H9 (cell line): ENCODE data around the gene MTARC2. TPM values are rescaled to one million over a fixed set of nuclear protein-coding genes. Genes with fewer than 3 reads are reported as not detected.

Experiments used
- DNase-seq: peaks from one replicate; pipeline ENCODE4 v3.0.0-alpha.2; 2017
- H2AFZ ChIP-seq: one replicate; pipeline ENCODE4 v1.6.1; 2013; ENCODE audit warnings: mild to moderate bottlenecking, low read length, control low read depth, moderate library complexity
- H2AK5ac ChIP-seq: 2 replicates; pipeline ENCODE4 v1.6.1; 2013; ENCODE audit warnings: low read length, control low read depth, mixed read lengths; ENCODE audit not compliant: insufficient read length
- H2BK120ac ChIP-seq: one replicate; pipeline ENCODE4 v1.6.1; 2013; ENCODE audit warnings: low read depth, mild to moderate bottlenecking, low read length, control low read depth, inconsistent platforms; ENCODE audit not compliant: poor library complexity, severe bottlenecking
- H2BK12ac ChIP-seq: 2 replicates; pipeline ENCODE4 v1.6.1; 2013; ENCODE audit warnings: low read length, control low read depth, mixed read lengths, low read depth; ENCODE audit not compliant: insufficient read length
- H2BK15ac ChIP-seq: 2 replicates; pipeline ENCODE4 v1.6.1; 2013; ENCODE audit warnings: low read depth, low read length, control low read depth
- H2BK20ac ChIP-seq: one replicate; pipeline ENCODE4 v1.6.1; 2013; ENCODE audit warnings: low read depth, mild to moderate bottlenecking, low read length, control low read depth, inconsistent platforms; ENCODE audit not compliant: poor library complexity, severe bottlenecking
- H2BK5ac ChIP-seq: 2 replicates; pipeline ENCODE4 v1.6.1; 2013; ENCODE audit warnings: low read length, control low read depth, mixed read lengths; ENCODE audit not compliant: insufficient read length
- H3K14ac ChIP-seq: 2 replicates; pipeline ENCODE4 v1.6.1; 2013; ENCODE audit warnings: low read length, control low read depth; ENCODE audit not compliant: insufficient read depth
- H3K18ac ChIP-seq: 2 replicates; pipeline ENCODE4 v1.6.1; 2013; ENCODE audit warnings: low read depth, mild to moderate bottlenecking, mixed read lengths, low read length, control low read depth; ENCODE audit not compliant: insufficient read length
- H3K23ac ChIP-seq: 2 replicates; pipeline ENCODE4 v1.6.1; 2013; ENCODE audit warnings: low read length, control low read depth, mixed read lengths, low read depth; ENCODE audit not compliant: insufficient read length
- H3K23me2 ChIP-seq: 2 replicates; pipeline ENCODE4 v1.6.1; 2013; ENCODE audit warnings: low read depth, mild to moderate bottlenecking, mixed read lengths, low read length, control low read depth; ENCODE audit not compliant: insufficient read length, poor library complexity, severe bottlenecking
- H3K27ac ChIP-seq: 2 replicates; pipeline ENCODE4 v1.5.1; 2013; ENCODE audit warnings: low read length, control low read depth, mixed read lengths, low read depth; ENCODE audit not compliant: insufficient read length
- H3K27me3 ChIP-seq: 2 replicates; pipeline ENCODE4 v1.6.1; 2013; ENCODE audit warnings: low read length, control low read depth, inconsistent platforms; ENCODE audit not compliant: insufficient read depth
- H3K4ac ChIP-seq: 2 replicates; pipeline ENCODE4 v1.6.1; 2013; ENCODE audit warnings: low read depth, mild to moderate bottlenecking, control low read depth, inconsistent platforms, low read length, moderate library complexity
- H3K4me1 ChIP-seq: 2 replicates; pipeline ENCODE4 v1.6.1; 2013; ENCODE audit warnings: low read length, control low read depth, inconsistent platforms; ENCODE audit not compliant: insufficient read depth
- H3K4me2 ChIP-seq: 2 replicates; pipeline ENCODE4 v1.6.1; 2013; ENCODE audit warnings: low read length, control low read depth, mixed read lengths; ENCODE audit not compliant: insufficient read length, insufficient read depth
- H3K56ac ChIP-seq: 2 replicates; pipeline ENCODE4 v1.6.1; 2013; ENCODE audit warnings: low read depth, mild to moderate bottlenecking, mixed read lengths, low read length, control low read depth; ENCODE audit not compliant: insufficient read length
- H3K79me1 ChIP-seq: 2 replicates; pipeline ENCODE4 v1.6.1; 2013; ENCODE audit warnings: low read depth, mild to moderate bottlenecking, moderate library complexity, low read length, control low read depth, inconsistent platforms; ENCODE audit not compliant: insufficient read depth, poor library complexity, severe bottlenecking
- H3K79me2 ChIP-seq: 2 replicates; pipeline ENCODE4 v1.6.1; 2013; ENCODE audit warnings: low read length, control low read depth, inconsistent platforms; ENCODE audit not compliant: insufficient read depth
- H3K9ac ChIP-seq: 2 replicates; pipeline ENCODE4 v1.6.1; 2013; ENCODE audit warnings: low read length, control low read depth, mixed read lengths; ENCODE audit not compliant: insufficient read length; ENCODE audit errors: extremely low read depth
- H3K9me3 ChIP-seq: one replicate; pipeline ENCODE4 v1.6.1; 2013; ENCODE audit warnings: low read depth, low read length, inconsistent platforms; ENCODE audit not compliant: control insufficient read depth
- H3T11ph ChIP-seq: one replicate; pipeline ENCODE4 v1.6.1; 2013; ENCODE audit warnings: mild to moderate bottlenecking, low read length, control low read depth, inconsistent platforms
- H4K20me1 ChIP-seq: one replicate; pipeline ENCODE4 v1.6.1; 2013; ENCODE audit not compliant: control insufficient read depth, insufficient read length, insufficient read depth
- H4K5ac ChIP-seq: 2 replicates; pipeline ENCODE4 v1.6.1; 2013; ENCODE audit warnings: low read depth, mild to moderate bottlenecking, mixed read lengths, low read length, control low read depth; ENCODE audit not compliant: insufficient read length
- H4K8ac ChIP-seq: replicated peaks from 2 replicates; pipeline ENCODE4 v1.6.1; 2013; ENCODE audit warnings: low read length, control low read depth, mixed read lengths, low read depth; ENCODE audit not compliant: insufficient read length
- H4K91ac ChIP-seq: 2 replicates; pipeline ENCODE4 v1.6.1; 2013; ENCODE audit warnings: low read depth, mild to moderate bottlenecking, moderate library complexity, mixed read lengths, low read length, control low read depth; ENCODE audit not compliant: insufficient read length
- H3K27ac Mint-ChIP-seq, 3 experiments: 2 replicates in 2 of 3; 3 replicates in 1 of 3; pipeline ENCODE4 v1.8.0; 2020 to 2021; ENCODE audit warnings: mixed read lengths in 3 of 3, mild to moderate bottlenecking in 1 of 3, moderate library complexity in 1 of 3
- H3K27me3 Mint-ChIP-seq: 2 replicates; pipeline ENCODE4 v1.8.0; 2021; ENCODE audit warnings: low read depth, mild to moderate bottlenecking, moderate library complexity, mixed read lengths
- H3K36me3 Mint-ChIP-seq, 3 experiments: 2 replicates in 2 of 3; 3 replicates in 1 of 3; pipeline ENCODE4 v1.8.0; 2020 to 2021; ENCODE audit warnings: low read depth in 3 of 3, mixed read lengths in 3 of 3; ENCODE audit not compliant: insufficient read depth in 1 of 3
- H3K4me1 Mint-ChIP-seq, 2 experiments: 2 replicates each; pipeline ENCODE4 v1.8.0; 2020; ENCODE audit warnings: mixed read lengths in 2 of 2
- H3K4me3 Mint-ChIP-seq, 2 experiments: 2 replicates in 1 of 2; 3 replicates in 1 of 2; pipeline ENCODE4 v1.8.0; 2020 to 2021; ENCODE audit warnings: mild to moderate bottlenecking in 2 of 2, mixed read lengths in 2 of 2, moderate library complexity in 1 of 2
- H3K9me3 Mint-ChIP-seq, 2 experiments: 2 replicates in 1 of 2; 3 replicates in 1 of 2; pipeline ENCODE4 v1.8.0; 2020; ENCODE audit warnings: mild to moderate bottlenecking in 2 of 2, mixed read lengths in 2 of 2, moderate library complexity in 1 of 2
- CTCF ChIP-seq: fragments of 200-600 bp; sonication (generic); conservative IDR thresholded peaks from 3 replicates; pipeline ENCODE4 v1.8.0; 2021; ENCODE audit warnings: antibody characterized with exemption, mild to moderate bottlenecking
- WGBS: extraction: QIAGEN DNeasy Blood & Tissue Kit; methylation state at CpG from one replicate; pipeline ENCODE4 v1.1.7; 2013; ENCODE audit warnings: missing lambda C conversion rate, low lambda C conversion rate, mixed read lengths; ENCODE audit not compliant: insufficient read length; ENCODE audit errors: extremely low coverage; 5-methylcytosine and 5-hydroxymethylcytosine counted together
- total RNA-seq: library from RNA; stranded (reverse); gene quantifications from 2 replicates; pipeline ENCODE4 v1.2.1, GENCODE V29; 2021

MTARC2 gene
- total RNA-seq, 1 experiment from 2014 or later, result 7.7 TPM

DNA sequence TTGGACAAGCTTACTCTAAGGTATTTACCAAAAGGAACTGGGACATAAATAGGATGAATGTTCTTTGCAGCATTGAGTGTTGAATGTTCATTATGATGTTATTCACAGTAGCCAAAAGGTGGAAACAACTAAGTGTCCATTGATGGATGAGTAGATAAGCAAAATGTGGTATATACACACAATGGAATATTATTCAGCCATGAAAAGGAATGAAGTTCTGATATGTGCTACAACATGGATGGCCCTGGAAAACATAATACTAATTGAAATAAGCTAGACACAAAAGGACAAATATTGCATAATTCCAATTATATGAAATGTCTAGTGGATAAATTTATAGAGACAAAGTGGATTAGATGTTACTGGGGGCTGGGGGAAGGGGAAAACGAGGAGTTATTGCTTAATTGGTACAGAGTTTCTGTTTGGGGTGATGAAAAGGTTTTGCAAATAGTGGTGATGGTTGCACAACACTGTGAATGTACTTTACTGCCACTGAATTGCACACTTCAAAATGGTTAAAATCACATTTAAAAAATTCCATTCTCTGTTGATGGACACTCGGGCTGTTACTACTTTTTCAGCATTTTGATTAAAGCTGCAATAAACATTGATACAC lies 41.5 kb downstream of the MTARC2 start:
- no peak overlapping the region for H4K91ac ChIP-seq
- no peak overlapping the region for H2BK120ac ChIP-seq
- no peaks in the 10 kb centered on the region; a peak in 1 of 5 replicates for H3K9me3 Mint-ChIP-seq
- H3K9me3 ChIP-seq, result no peaks in the 10 kb centered on the region
- H4K20me1 ChIP-seq, result no peaks in the 10 kb centered on the region
- no peak overlapping the region for H4K5ac ChIP-seq
- WGBS, result no CpG with 5 or more reads among the region's 2 CpGs
- H3K4me2 ChIP-seq, result no peak overlapping the region
- no peak overlapping the region for H2BK15ac ChIP-seq
- no peak for TF ChIP-seq CTCF
- H2BK20ac ChIP-seq, result no peak overlapping the region
- H3K9ac ChIP-seq, result no peak overlapping the region
- no peak overlapping the region for H3K14ac ChIP-seq
- H2BK12ac ChIP-seq, result no peak overlapping the region
- peaks cover 21 to 25% of the 10 kb centered on the region in 2 experiments for H3K4me1 Mint-ChIP-seq
- no peaks in the 10 kb centered on the region for H3K79me2 ChIP-seq
- H3K56ac ChIP-seq, result no peak overlapping the region
- H2AK5ac ChIP-seq, result no peak overlapping the region
- peaks cover 1 to 18% (median 11%) of the 10 kb centered on the region in 3 experiments for H3K36me3 Mint-ChIP-seq
- peaks cover 2% of the 10 kb centered on the region for H3K79me1 ChIP-seq
- no peak overlapping the region for H3K23ac ChIP-seq
- H3K27me3 ChIP-seq, result no peaks in the 10 kb centered on the region
- H3K27me3 Mint-ChIP-seq, result peaks cover 2% of the 10 kb centered on the region; the same call in 1 of the 2 replicates
- no peak overlapping the region for H3K18ac ChIP-seq
- H3K23me2 ChIP-seq, result peaks cover 8% of the 10 kb centered on the region
- no peak overlapping the region for H3K27ac ChIP-seq
- DNase-seq, result no peak
- H2AFZ ChIP-seq, result no peak overlapping the region
- H3K4ac ChIP-seq, result no peak overlapping the region
- no peak overlapping the region for H4K8ac ChIP-seq
- H3K27ac Mint-ChIP-seq, result no peak overlapping the region
- peaks cover 4% of the 10 kb centered on the region; the same call in 1 of the 2 replicates for H3K4me1 ChIP-seq
- H3K4me3 Mint-ChIP-seq, result no peak overlapping the region
- H2BK5ac ChIP-seq, result no peak overlapping the region
- H3T11ph ChIP-seq, result no peak overlapping the region
